ENCODE data around the gene RFX5. TPM values are rescaled to one million over a fixed set of nuclear protein-coding genes. Genes with fewer than 3 reads are reported as not detected.

The RFX5 gene
- total RNA-seq, 1 donor from 2014 or later, result 8.4 TPM

GRCh38 chr1:151367658-151368392 lies 20.8 kb upstream of the RFX5 start:
- Histone ChIP-seq H3K36me3 (peaks cover 24 to 34% of the 10 kb centered on the region in 2 donors), H3K4me1 (peaks cover 15 to 31% of the 10 kb centered on the region in 2 donors), H3K27me3 (no peaks in the 10 kb centered on the region), H3K27ac (no peak overlapping the region), H3K9me3 (no peaks in the 10 kb centered on the region), H3K4me3 (no peak overlapping the region)
- TF ChIP-seq, protein P1, sequence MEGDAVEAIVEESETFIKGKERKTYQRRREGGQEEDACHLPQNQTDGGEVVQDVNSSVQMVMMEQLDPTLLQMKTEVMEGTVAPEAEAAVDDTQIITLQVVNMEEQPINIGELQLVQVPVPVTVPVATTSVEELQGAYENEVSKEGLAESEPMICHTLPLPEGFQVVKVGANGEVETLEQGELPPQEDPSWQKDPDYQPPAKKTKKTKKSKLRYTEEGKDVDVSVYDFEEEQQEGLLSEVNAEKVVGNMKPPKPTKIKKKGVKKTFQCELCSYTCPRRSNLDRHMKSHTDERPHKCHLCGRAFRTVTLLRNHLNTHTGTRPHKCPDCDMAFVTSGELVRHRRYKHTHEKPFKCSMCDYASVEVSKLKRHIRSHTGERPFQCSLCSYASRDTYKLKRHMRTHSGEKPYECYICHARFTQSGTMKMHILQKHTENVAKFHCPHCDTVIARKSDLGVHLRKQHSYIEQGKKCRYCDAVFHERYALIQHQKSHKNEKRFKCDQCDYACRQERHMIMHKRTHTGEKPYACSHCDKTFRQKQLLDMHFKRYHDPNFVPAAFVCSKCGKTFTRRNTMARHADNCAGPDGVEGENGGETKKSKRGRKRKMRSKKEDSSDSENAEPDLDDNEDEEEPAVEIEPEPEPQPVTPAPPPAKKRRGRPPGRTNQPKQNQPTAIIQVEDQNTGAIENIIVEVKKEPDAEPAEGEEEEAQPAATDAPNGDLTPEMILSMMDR (IDR thresholded peaks at IDR 0.05), result no peak
- no peak for DNase-seq (ENCODE audit: low spot score in 2 of 2)
- intact Hi-C loops (cut with DNase I), result no loop called here

DNA sequence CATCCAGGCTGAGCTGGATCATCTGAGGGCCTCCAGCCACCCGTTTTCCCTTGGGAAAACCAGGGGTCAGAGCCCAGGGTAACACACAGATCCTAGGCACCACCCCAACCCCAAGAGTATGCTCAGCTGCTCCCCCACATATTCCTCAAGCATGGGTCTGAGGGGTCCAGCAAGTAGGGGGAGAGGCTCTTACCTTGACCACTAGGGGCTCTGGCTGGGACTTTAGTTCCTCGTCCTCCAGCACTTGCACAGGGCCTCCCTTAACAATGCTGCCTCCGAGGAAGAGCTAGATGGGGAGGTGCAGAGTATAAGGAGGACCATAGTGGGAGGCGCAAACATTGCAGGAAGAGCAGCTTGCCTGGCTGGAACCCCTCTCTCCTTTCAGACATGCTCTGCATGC lies 17.9 kb upstream of the RFX5 start:
- TF ChIP-seq, protein P1 (IDR thresholded peaks at IDR 0.05), result no peak
- H3K4me1 ChIP-seq, result peaks cover 3 to 5% of the 10 kb centered on the region in 2 donors
- no peaks in the 10 kb centered on the region for H3K9me3 ChIP-seq
- no peak overlapping the region for H3K27ac ChIP-seq
- intact Hi-C loops (cut with DNase I), result no loop called here
- H3K4me3 ChIP-seq, result no peak overlapping the region
- no peak for DNase-seq (ENCODE audit: low spot score in 2 of 2)
- peaks cover 24 to 39% of the 10 kb centered on the region in 2 donors for H3K36me3 ChIP-seq
- H3K27me3 ChIP-seq, result no peaks in the 10 kb centered on the region

GRCh38 chr1:151362308-151363155 lies 15.5 kb upstream of the RFX5 start:
- peak in 1 of 2 donors; percentile 27 for DNase-seq (ENCODE audit: low spot score in 2 of 2)
- peaks cover 24 to 34% of the 10 kb centered on the region in 2 donors for H3K36me3 ChIP-seq
- TF ChIP-seq, protein P1 (IDR thresholded peaks at IDR 0.05), result no peak
- H3K9me3 ChIP-seq, result no peaks in the 10 kb centered on the region
- no peaks in the 10 kb centered on the region for H3K4me1 ChIP-seq
- no peak overlapping the region for H3K27ac ChIP-seq
- no peaks in the 10 kb centered on the region for H3K27me3 ChIP-seq
- no peak overlapping the region for H3K4me3 ChIP-seq
- intact Hi-C loops (cut with DNase I), result no loop called here

- no peaks in the 10 kb centered on the region for H3K27me3 ChIP-seq
- H3K36me3 ChIP-seq, result peaks cover 23 to 34% of the 10 kb centered on the region in 2 donors
- intact Hi-C loops (cut with DNase I), result no loop called here
- H3K4me1 ChIP-seq, result no peaks in the 10 kb centered on the region
- H3K27ac ChIP-seq, result no peak overlapping the region
- no peak for DNase-seq (ENCODE audit: low spot score in 2 of 2)
- TF ChIP-seq, protein P1 (IDR thresholded peaks at IDR 0.05), result no peak
- H3K4me3 ChIP-seq, result no peak overlapping the region
- no peaks in the 10 kb centered on the region for H3K9me3 ChIP-seq
These were observed 14.8 kb upstream of the RFX5 start for GRCh38 chr1:151361883-151362282.

DNA sequence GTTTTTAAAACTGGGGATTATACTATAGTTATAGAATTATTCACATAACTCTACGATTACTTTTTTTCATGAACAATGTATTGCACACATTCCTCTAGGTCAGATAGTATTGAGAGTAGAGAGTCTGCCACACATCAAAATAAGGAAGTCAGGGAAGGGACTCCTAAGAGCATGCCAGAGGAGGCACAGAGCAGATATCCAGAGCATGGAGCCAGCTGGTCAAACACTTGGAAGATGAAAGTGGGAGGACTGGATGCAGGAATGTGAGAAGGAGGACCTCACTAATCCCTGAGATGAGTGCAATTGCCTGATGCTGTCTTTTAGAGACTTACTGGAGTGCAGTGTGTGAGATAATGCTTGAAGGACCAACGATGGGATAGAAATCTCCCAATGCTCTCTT lies 9.6 kb upstream of the RFX5 start:
- no peak overlapping the region for H3K4me3 ChIP-seq
- H3K36me3 ChIP-seq, result no peaks in the 10 kb centered on the region
- TF ChIP-seq, protein P1 (IDR thresholded peaks at IDR 0.05), result no peak
- no peak overlapping the region for H3K27ac ChIP-seq
- H3K4me1 ChIP-seq, result no peaks in the 10 kb centered on the region
- H3K27me3 ChIP-seq, result no peaks in the 10 kb centered on the region
- H3K9me3 ChIP-seq, result no peaks in the 10 kb centered on the region
- intact Hi-C loops (cut with DNase I), result no loop called here
- no peak for DNase-seq (ENCODE audit: low spot score in 2 of 2)

Data from ascending aorta (tissue), 2 donors.